Amniotic epithelial cell (primary cell): ENCODE data around the gene TUG1.

Source experiments
- DNase-seq: peaks from one replicate; pipeline ENCODE4 v3.0.0-alpha.2; 2010; ENCODE audit warnings: low read depth

Gene TUG1

DNA sequence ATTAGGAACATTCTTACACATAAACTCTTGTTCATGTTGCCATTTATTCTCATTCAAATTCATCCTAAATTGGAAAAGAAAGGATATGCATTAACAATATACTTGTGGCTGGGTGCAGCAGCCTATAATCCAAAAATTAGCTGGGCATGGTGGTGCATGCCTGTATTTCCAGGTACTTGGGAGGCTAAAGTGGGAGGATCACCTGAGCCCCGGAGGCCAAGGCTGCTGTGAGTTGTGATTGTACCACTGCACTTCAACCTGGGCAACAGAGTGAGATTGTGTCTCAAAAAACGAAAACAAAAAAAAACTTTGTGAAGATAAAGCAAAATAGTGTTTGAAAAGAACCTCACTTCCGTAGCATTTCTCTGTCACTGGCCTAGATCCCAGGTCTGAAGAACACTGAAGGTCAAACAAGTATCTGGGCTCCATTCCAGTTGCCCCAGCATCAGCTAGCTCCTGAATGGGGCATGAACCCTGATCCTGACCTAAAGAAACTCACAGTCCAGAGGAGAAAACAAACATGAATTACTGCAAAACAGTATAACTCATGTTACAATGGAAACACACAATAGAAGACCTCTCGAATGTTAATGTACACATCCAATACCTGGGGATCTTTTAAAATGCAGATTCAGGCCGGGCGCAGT, 32.2 kb downstream of the TUG1 start:
- no peak for DNase-seq

DNA sequence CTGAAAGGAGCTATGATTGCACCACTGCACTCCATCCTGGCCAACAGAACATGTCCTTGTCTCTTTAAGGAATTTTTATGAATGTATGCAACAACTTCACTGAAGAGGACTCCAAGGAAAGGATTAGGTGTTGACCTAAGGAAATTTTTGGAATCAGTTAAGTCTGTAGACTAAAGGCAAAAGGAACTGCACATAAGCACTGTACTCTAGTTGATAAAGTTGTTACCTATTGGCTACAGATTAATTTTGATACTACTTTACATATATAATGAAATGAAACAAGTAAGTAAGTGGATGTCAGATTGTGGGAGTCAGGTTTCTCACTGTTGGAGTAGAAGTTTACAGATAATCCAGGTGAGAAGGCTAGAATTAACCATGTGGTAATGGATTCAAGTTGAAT, 36.5 kb downstream of the TUG1 start:
- DNase-seq = no peak

DNA sequence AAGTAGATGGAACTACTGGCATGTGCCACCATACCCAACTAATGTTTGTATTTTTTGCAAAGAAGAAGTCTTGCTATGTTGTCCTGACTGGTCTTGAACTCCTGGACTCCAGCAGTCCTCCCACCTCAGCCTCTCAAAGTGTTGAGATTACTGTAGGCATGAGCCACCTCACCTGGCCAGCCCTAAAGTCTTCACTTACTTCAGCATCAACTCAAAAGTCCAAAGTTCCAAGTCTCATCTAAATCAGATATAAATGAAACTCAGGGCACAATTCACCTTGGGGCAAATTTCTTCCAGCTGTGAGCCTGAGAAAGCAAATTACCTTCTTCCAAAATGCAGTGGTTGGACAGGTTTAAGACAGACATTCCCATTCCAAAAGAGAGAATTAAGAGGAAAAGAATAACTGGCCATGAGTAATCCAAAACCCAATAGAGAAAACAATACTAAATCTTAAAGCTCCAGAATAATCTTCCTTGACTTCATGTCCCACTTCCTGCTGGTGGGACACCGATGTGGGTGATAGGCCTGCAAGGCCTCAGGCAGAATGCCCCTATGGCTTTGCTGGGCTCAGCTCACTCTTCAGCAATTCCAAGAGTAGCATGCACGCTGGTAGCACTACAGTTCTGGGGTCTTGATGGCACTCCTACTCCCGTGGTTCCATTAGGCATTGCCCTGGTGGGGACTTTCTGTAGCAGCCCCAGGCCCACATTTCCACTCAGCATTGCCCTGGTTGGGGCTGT, 50.3 kb downstream of the TUG1 start:
- no peak for DNase-seq

DNA sequence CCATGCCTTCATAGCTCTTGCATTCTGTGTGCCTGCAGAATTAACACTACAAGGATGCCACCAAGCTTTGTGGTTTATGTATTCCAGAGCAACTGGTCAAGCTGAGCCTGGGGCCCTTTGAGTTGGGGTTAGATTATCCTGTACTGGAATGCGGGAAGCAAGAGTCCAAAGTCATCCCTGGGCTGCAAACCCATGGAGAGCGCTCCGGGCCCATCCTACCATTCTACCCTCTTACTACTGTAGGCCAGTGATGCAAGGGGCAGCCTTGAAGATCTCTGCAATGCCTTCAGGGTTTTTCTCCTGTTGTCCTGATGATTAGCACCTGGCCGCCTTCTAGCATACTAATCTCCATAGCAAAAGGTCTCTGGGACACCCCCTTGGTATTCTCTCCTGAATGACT, 51.3 kb downstream of the TUG1 start:
- no peak for DNase-seq

DNA sequence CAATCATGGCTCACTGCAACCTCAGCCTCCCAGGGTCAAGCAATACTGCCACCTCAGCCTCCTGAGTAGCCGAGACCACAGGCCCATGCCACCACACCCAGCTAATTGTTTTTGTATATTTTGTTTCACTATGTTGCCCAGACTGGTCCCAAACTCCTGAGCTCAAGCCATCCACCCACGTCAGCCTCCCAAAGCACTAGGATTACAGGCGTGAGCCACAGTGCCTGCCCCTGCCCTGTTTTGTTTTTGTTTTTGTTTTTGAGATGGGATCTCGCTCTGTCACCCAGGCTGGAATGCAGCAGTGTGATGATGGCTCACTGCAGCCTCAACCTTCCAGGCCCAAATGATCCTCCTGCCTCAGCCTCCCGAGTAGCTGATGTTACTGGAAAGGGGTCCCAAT, 53.5 kb downstream of the TUG1 start:
- no peak for DNase-seq
